ENCODE measurements around the gene RCSD1. TPM values are rescaled to one million over a fixed set of nuclear protein-coding genes. Genes with fewer than 3 reads are reported as not detected.

Gene RCSD1
- total RNA-seq, 2 donors from 2014 or later, result 4.7 to 5.6 TPM

GRCh38 chr1:167643441-167643840 is 13.4 kb downstream of the RCSD1 start:
- ATAC-seq (no peak), DNase-seq (no peak)
- no peak for TF ChIP-seq CTCF (IDR thresholded peaks at IDR 0.05)
- no peak for TF ChIP-seq POLR2A (IDR thresholded peaks at IDR 0.05)
- H3K4me3 ChIP-seq, result no peak overlapping the region
- intact Hi-C loops (cut with DNase I), result no loop called here
- no peaks in the 10 kb centered on the region for H3K9me3 ChIP-seq
- no peaks in the 10 kb centered on the region for H3K27me3 ChIP-seq
- no peak overlapping the region for H3K27ac ChIP-seq
- H3K4me1 ChIP-seq, result no peaks in the 10 kb centered on the region
- WGBS, 2 donors, result 63 to 69% methylated on average over 3 of the region's 3 CpGs
- no peaks in the 10 kb centered on the region for H3K36me3 ChIP-seq (replicated peaks in 1 of 2; ENCODE audit: insufficient read depth in 1 of 2, low read depth in 2 of 2)

GRCh38 chr1:167644551-167644950 is 14.5 kb downstream of the RCSD1 start:
- TF ChIP-seq POLR2A (IDR thresholded peaks at IDR 0.05) (no peak), CTCF (IDR thresholded peaks at IDR 0.05) (no peak)
- no peak overlapping the region for H3K27ac ChIP-seq
- H3K27me3 ChIP-seq, result no peaks in the 10 kb centered on the region
- intact Hi-C loops (cut with DNase I), result no loop called here
- no peaks in the 10 kb centered on the region for H3K9me3 ChIP-seq
- DNase-seq (no peak), ATAC-seq (no peak)
- WGBS, 2 donors, result 66 to 78% methylated on average over 4 of the region's 4 CpGs
- no peak overlapping the region for H3K4me3 ChIP-seq
- H3K36me3 ChIP-seq (replicated peaks in 1 of 2; ENCODE audit: insufficient read depth in 1 of 2, low read depth in 2 of 2), result no peaks in the 10 kb centered on the region
- H3K4me1 ChIP-seq, result no peaks in the 10 kb centered on the region

GRCh38 chr1:167645140-167645541 is 15.1 kb downstream of the RCSD1 start:
- ATAC-seq (no peak), DNase-seq (no peak)
- H3K27ac ChIP-seq, result no peak overlapping the region

GRCh38 chr1:167645625-167646414 is 15.8 kb downstream of the RCSD1 start:
- Histone ChIP-seq H3K9me3 (no peaks in the 10 kb centered on the region), H3K36me3 (replicated peaks in 1 of 2; ENCODE audit: insufficient read depth in 1 of 2, low read depth in 2 of 2) (no peaks in the 10 kb centered on the region), H3K27ac (no peak overlapping the region), H3K27me3 (no peaks in the 10 kb centered on the region), H3K4me1 (no peaks in the 10 kb centered on the region), H3K4me3 (no peak overlapping the region)
- TF ChIP-seq POLR2A (IDR thresholded peaks at IDR 0.05) (no peak), CTCF (IDR thresholded peaks at IDR 0.05) (no peak)
- DNase-seq (no peak), ATAC-seq (no peak)
- 77% methylated on average over 15 of the region's 15 CpGs for WGBS, 2 donors
- intact Hi-C loops (cut with DNase I), result no loop called here

More at GRCh38 chr1:167645140-167645541, 15.1 kb downstream of the RCSD1 start:
- H3K4me1 ChIP-seq, result no peaks in the 10 kb centered on the region
- no peaks in the 10 kb centered on the region for H3K27me3 ChIP-seq
- H3K9me3 ChIP-seq, result no peaks in the 10 kb centered on the region
- H3K36me3 ChIP-seq (replicated peaks in 1 of 2; ENCODE audit: insufficient read depth in 1 of 2, low read depth in 2 of 2), result no peaks in the 10 kb centered on the region
- TF ChIP-seq CTCF (IDR thresholded peaks at IDR 0.05) (no peak), POLR2A (IDR thresholded peaks at IDR 0.05) (no peak)
- no peak overlapping the region for H3K4me3 ChIP-seq
- intact Hi-C loops (cut with DNase I), result no loop called here
- WGBS, 2 donors, result 59 to 67% methylated on average over 3 of the region's 3 CpGs
